ENCODE data around the gene ELMOD2.

ELMOD2 gene, protein sequence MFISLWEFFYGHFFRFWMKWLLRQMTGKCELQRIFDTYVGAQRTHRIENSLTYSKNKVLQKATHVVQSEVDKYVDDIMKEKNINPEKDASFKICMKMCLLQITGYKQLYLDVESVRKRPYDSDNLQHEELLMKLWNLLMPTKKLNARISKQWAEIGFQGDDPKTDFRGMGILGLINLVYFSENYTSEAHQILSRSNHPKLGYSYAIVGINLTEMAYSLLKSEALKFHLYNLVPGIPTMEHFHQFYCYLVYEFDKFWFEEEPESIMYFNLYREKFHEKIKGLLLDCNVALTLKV

DNA sequence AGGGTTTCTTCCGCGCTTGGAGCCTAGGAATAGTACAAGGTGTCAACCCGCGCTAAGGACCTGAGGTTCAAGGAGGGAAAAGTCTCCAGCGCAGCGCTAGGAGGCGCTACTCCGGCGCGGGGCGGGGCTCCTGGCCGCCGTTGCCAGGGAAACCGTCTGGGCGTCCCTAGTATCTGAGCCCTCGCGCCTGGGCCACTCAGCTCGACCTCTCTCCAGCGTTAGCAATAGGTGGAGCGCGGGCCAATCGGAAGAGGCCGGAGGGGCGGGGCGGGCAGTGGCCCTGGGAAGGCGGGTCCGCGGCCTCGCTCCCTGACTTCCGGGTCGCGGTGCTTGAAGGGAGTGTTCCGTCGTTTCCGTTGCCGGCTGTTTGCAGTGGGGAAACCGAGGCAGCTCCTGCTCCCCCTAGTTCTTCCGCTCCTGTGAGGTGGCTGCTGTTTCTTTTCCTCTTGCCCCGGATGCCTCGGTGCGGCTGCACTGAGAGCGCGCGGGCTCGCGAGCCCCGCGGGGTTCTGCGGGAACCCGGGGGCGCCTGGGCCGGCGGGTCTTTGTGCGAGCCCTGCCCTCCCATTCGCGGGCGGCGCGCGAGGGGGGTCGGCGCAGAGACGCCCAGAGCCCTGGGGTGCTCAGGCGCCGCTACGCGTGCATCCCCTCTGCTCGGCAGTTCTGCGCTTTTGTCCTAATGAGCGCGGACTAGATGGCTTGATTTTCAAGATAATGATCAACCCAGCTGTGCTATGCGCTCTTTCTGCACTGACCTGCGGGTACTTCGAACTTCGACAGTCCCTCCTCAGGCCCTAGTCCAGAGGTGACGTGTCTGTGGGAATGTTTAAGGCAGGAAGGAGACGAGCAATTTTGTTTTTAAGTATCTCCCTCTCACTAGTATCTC is at the start of gene ELMOD2:
TSS of gene ELMOD2 (plus strand) at position 312 of the 886 bp plus-strand sequence. CDS start 1,261 bp downstream, outside the sequence.
- H3K27ac ChIP-seq, result peak within 1 kb of the TSS; percentile 88
- TF ChIP-seq, protein P1, sequence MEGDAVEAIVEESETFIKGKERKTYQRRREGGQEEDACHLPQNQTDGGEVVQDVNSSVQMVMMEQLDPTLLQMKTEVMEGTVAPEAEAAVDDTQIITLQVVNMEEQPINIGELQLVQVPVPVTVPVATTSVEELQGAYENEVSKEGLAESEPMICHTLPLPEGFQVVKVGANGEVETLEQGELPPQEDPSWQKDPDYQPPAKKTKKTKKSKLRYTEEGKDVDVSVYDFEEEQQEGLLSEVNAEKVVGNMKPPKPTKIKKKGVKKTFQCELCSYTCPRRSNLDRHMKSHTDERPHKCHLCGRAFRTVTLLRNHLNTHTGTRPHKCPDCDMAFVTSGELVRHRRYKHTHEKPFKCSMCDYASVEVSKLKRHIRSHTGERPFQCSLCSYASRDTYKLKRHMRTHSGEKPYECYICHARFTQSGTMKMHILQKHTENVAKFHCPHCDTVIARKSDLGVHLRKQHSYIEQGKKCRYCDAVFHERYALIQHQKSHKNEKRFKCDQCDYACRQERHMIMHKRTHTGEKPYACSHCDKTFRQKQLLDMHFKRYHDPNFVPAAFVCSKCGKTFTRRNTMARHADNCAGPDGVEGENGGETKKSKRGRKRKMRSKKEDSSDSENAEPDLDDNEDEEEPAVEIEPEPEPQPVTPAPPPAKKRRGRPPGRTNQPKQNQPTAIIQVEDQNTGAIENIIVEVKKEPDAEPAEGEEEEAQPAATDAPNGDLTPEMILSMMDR (conservative IDR thresholded peaks at IDR 0.05), result peak; percentile 97
- TF ChIP-seq ZFX (IDR thresholded peaks at IDR 0.05), result 0 out of 2 replicates have a peak, but pooled peaks have one; percentile 16

DNA sequence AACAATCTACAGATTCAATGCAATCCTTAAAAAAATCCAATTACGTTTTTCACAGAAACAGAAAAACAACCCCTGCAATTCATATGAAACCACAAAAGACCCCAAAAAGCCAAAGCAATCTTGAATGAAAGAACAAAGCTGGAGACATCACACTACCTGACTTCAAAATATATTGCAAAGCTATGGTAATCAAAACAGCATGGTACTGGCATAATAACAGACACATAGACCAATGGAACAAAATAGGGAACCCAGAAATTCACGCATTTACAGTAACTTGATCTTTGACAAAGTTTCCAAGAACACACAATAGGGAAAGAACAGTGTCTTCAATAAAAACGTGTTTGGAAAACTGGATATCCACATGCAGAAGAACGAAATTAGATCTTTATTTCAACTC is 40.5 kb upstream of the ELMOD2 start:
- TF ChIP-seq, protein P1 (conservative IDR thresholded peaks at IDR 0.05), result no peak
- TF ChIP-seq ZFX (IDR thresholded peaks at IDR 0.05), result no peak
- no peak overlapping the region for H3K27ac ChIP-seq

DNA sequence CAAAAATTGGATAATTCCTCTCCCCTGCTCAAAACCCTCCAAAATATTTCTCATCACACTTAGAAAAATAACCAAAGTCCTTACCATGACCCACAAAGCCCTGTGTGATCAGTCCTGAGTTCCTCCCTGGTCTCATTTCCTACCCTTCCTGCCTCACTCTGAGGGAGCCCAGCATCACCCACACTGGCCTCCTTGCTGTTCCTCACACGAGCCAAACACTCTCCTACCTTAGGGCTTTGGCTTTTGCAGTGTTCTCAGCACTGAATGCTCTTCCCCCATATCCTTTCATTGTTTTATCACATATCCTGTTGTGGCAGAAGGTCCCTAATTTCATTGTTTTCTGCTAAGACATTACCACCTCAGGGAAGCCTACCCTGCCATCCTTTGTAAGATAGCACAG is 38.0 kb upstream of the ELMOD2 start:
- no peak for TF ChIP-seq ZFX (IDR thresholded peaks at IDR 0.05)
- TF ChIP-seq, protein P1 (conservative IDR thresholded peaks at IDR 0.05), result no peak
- no peak overlapping the region for H3K27ac ChIP-seq

DNA sequence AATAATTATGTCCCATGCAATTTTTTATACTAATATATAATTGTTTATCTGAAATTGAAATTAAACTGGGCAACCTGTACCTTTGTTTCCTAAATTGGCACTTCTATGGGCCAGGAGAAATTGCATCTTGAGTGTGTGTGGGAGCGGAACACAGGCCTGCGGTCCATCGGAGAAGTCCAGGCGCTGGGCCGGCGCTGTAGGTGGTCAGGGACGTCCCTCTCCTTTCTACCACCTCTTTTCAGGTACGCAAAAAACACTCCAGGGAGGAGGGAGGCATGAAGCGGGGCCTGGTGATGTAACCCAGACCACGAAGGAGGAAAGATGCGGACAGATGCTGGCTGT is 26.6 kb upstream of the ELMOD2 start:
- TF ChIP-seq, protein P1 (conservative IDR thresholded peaks at IDR 0.05), result no peak
- TF ChIP-seq ZFX (IDR thresholded peaks at IDR 0.05), result no peak
- no peak overlapping the region for H3K27ac ChIP-seq

DNA sequence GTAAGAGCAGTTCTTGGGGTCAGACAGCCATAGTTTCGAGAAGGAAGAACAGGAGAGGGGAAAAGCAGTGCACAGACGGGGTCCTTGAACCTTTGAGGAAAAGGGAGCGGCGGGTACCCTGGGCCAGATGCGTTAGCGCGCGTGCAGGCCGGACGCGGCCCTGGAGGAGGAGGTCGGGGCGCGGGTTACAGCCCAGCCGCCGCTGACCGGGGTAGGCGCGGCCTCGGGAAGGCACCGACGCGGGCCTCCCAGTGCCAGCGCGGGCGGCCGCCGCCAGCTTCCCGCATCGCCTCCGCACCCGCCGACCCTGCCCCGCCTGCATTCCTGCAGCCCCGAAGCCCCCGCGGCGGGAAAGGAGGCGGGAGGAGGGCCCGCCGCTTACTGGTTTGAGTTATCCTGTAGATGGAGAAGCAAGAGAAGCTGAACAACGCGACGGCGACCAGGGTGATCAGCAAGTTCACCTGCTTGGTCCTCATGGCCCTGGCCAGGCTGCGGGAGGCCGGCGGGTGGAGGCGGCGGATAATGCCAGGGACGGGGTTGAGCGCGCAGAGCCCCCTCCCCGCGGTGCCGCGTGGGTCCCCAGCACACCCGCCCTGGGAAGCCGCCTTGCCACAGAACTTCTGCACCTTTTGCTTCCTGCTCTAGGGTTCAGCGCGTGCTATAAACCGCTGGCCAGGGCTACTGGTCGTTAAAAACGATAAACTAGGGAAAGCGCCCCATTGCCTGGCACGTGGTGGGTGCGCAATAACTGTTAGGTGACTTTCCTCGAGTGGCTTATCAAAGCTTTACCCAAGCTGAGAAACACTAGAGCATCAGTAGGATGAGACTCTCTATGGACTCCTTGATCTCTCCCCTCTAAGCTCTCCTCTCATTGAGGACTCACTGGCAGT is 26.0 kb upstream of the ELMOD2 start, which contains the start of gene MGAT4D:
TSS of gene MGAT4D (minus strand) at position 547 of the 890 bp plus-strand sequence. CDS start at position 476, 71 bp downstream.
- TF ChIP-seq ZFX (IDR thresholded peaks at IDR 0.05), result no peak
- TF ChIP-seq, protein P1 (conservative IDR thresholded peaks at IDR 0.05), result no peak
- H3K27ac ChIP-seq, result no peak within 1 kb of the TSS

DNA sequence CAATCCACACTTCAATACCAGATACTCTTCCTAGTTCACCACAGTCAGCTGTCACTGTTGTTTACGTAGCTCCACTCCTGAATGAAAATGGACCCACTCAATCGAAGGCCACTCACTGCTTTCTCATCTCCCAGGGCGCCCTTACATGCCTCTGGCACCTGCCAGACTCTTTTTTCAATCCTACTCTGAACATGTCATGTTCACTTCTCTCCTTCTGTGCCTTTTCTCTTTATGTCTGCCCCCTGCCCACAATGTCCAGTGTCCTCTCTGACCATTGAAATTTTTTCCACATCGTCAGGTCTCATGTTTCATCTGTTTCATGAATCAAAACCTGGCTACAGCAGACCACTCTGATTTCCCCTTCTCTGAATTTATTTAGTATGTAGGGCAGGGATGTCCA is 24.6 kb upstream of the ELMOD2 start:
- TF ChIP-seq, protein P1 (conservative IDR thresholded peaks at IDR 0.05), result no peak
- TF ChIP-seq ZFX (IDR thresholded peaks at IDR 0.05), result no peak
- H3K27ac ChIP-seq, result no peak overlapping the region
